ENCODE measurements around the gene ZNF362.

ZNF362 gene

GRCh38 chr1:33311706-33312412, 55.6 kb downstream of the ZNF362 start:
- DNase-seq = no peak

- DNase-seq = no peak
Observed at GRCh38 chr1:33312413-33312749, 56.1 kb downstream of the ZNF362 start.

- DNase-seq = no peak
Observed at GRCh38 chr1:33314416-33314815, 58.1 kb downstream of the ZNF362 start.

- DNase-seq = no peak
Observed at GRCh38 chr1:33316601-33317000, 60.3 kb downstream of the ZNF362 start.

- DNase-seq = no peak
Observed at GRCh38 chr1:33317354-33317753, 61.1 kb downstream of the ZNF362 start.

GRCh38 chr1:33317946-33318345, 61.7 kb downstream of the ZNF362 start:
- DNase-seq = no peak

GRCh38 chr1:33319186-33319948, 63.1 kb downstream of the ZNF362 start:
- no peak for DNase-seq

GRCh38 chr1:33319949-33320618, 63.8 kb downstream of the ZNF362 start:
- DNase-seq = no peak

GRCh38 chr1:33320619-33321165, 64.4 kb downstream of the ZNF362 start, which contains the start of gene A3GALT2:
Gene A3GALT2, minus strand, starts transcription at chr1:33321098. Its CDS starts 0 bp downstream, at chr1:33321098.
- no peak for DNase-seq

GRCh38 chr1:33321178-33321577, 64.9 kb downstream of the ZNF362 start:
- DNase-seq = no peak

GRCh38 chr1:33322109-33322508, 65.8 kb downstream of the ZNF362 start:
- no peak for DNase-seq

GRCh38 chr1:33322870-33323585, 66.7 kb downstream of the ZNF362 start:
- no peak for DNase-seq

- DNase-seq = no peak
Observed at GRCh38 chr1:33323663-33324477, 67.6 kb downstream of the ZNF362 start.

GRCh38 chr1:33324677-33325575, 68.6 kb downstream of the ZNF362 start:
- DNase-seq = no peak

GRCh38 chr1:33326785-33327184, 70.5 kb downstream of the ZNF362 start:
- no peak for DNase-seq

GRCh38 chr1:33327587-33328325, 71.5 kb downstream of the ZNF362 start:
- peak; percentile 47 for DNase-seq

- no peak for DNase-seq
Observed at GRCh38 chr1:33328817-33329216, 72.5 kb downstream of the ZNF362 start.

- no peak for DNase-seq
Observed at GRCh38 chr1:33329600-33330305, 73.5 kb downstream of the ZNF362 start.

GRCh38 chr1:33330361-33330890, 74.1 kb downstream of the ZNF362 start:
- DNase-seq = no peak
